K562 (cell line): Measurements from ENCODE around the gene MMS19. TPM values are rescaled to one million over a fixed set of nuclear protein-coding genes. Genes with fewer than 3 reads are reported as not detected.

Source experiments
- ATAC-seq: fragments of 200-7000 bp; cut with Tn5 transposase; 3 replicates; pipeline ENCODE4 v1.9.1; 2020; ENCODE audit warnings: moderate library complexity
- BruUV-seq: library from RNA; stranded (reverse); fragments of 400-500 nt; replicated peaks from 2 replicates; lab custom pipeline; 2021; lab: Mats Ljungman, UMichigan
- CTCF ChIA-PET: fragments of 300-600 bp; formaldehyde crosslinking; extraction: SDS; loops from one replicate; lab custom pipeline; 2021; ENCODE audit warnings: low intra/inter-chr PET ratio; lab: Yijun Ruan, JAX
- POLR2A ChIA-PET: fragments of 300-600, 350-650 bp; sonication (Branson Sonifier 250); formaldehyde crosslinking; extraction: SDS; loops from one replicate; lab custom pipeline; 2021; ENCODE audit warnings: antibody characterized with exemption, inconsistent platforms; lab: Yijun Ruan, JAX
- DNase-seq, 4 experiments: peaks; one replicate each; pipeline versions ENCODE4 v3.0.0 to v3.0.0-alpha.2; 2011 to 2018; ENCODE audit warnings: low spot score in 3 of 4, mixed read lengths in 3 of 4; ENCODE audit errors: extremely low read depth in 1 of 4
- FAIRE-seq: peaks from 2 replicates; lab custom pipeline; 2011; peaks lifted over from hg19 to GRCh38; lab: Jason Lieb, UNC
- H2AFZ ChIP-seq: 2 replicates; pipeline ENCODE4 v1.6.0; 2011; ENCODE audit warnings: low read depth, low read length, control low read depth, inconsistent platforms
- H3K27ac ChIP-seq: fragments of 200-600 bp; 3 replicates; pipeline ENCODE4 v1.8.0; 2011; ENCODE audit warnings: low read depth, mild to moderate bottlenecking, control low read depth, inconsistent platforms, low read length, moderate library complexity, mixed read lengths; ENCODE audit errors: extremely low read depth
- H3K27me3 ChIP-seq, 2 experiments: fragments of 300-600 bp in 1 of 2; 2 replicates in 1 of 2; 3 replicates in 1 of 2; pipeline versions ENCODE4 v1.6.0 to v1.8.0; 2011; ENCODE audit warnings: inconsistent platforms in 2 of 2, low read length in 2 of 2, mild to moderate bottlenecking in 1 of 2, mixed read lengths in 1 of 2, moderate library complexity in 1 of 2; ENCODE audit not compliant: control insufficient read depth in 2 of 2, insufficient read depth in 2 of 2
- H3K36me3 ChIP-seq: fragments of 300-600 bp; 3 replicates; pipeline ENCODE4 v1.8.0; 2011; ENCODE audit warnings: mild to moderate bottlenecking, low read length, inconsistent platforms; ENCODE audit not compliant: control insufficient read depth, insufficient read depth
- H3K4me1 ChIP-seq, 2 experiments: fragments of 200-600 bp in 1 of 2; replicated peaks in 1 of 2; 2 replicates in 1 of 2; 3 replicates in 1 of 2; pipeline versions ENCODE4 v1.5.1 to v1.8.0; 2011; ENCODE audit warnings: inconsistent platforms in 2 of 2, low read length in 2 of 2, mild to moderate bottlenecking in 1 of 2, mixed read lengths in 1 of 2, moderate library complexity in 1 of 2; ENCODE audit not compliant: control insufficient read depth in 2 of 2, insufficient read depth in 2 of 2
- H3K4me2 ChIP-seq: 2 replicates; pipeline ENCODE4 v1.6.1; 2011; ENCODE audit warnings: low read length, control low read depth, inconsistent platforms, mixed read lengths; ENCODE audit not compliant: insufficient read depth
- H3K4me3 ChIP-seq: fragments of 200-600 bp; sonication (generic), shearing (Covaris generic); 2 replicates; pipeline ENCODE4 v1.5.1; 2016; ENCODE audit warnings: control low read depth, inconsistent platforms
- H3K79me2 ChIP-seq: fragments of 200-600 bp; 3 replicates; pipeline ENCODE4 v1.8.0; 2011; ENCODE audit warnings: low read length, inconsistent platforms; ENCODE audit not compliant: control insufficient read depth, insufficient read depth
- H3K9ac ChIP-seq, 2 experiments: 2 replicates each; pipeline versions ENCODE4 v1.6.0 to v1.6.1; 2011; ENCODE audit warnings: low read depth in 2 of 2, low read length in 2 of 2, control low read depth in 1 of 2, inconsistent platforms in 1 of 2, mild to moderate bottlenecking in 1 of 2, mixed read lengths in 1 of 2; ENCODE audit not compliant: insufficient read depth in 1 of 2
- H3K9me1 ChIP-seq: one replicate; pipeline ENCODE4 v1.6.0; 2011; ENCODE audit warnings: inconsistent platforms, mild to moderate bottlenecking, low read length, moderate library complexity; ENCODE audit not compliant: control insufficient read depth, insufficient read depth
- H3K9me3 ChIP-seq: replicated peaks from 2 replicates; pipeline ENCODE4 v1.5.1; 2011; ENCODE audit warnings: low read depth, low read length, inconsistent platforms; ENCODE audit not compliant: control insufficient read depth, insufficient read depth
- H4K20me1 ChIP-seq: replicated peaks from 2 replicates; pipeline ENCODE4 v1.6.1; 2011; ENCODE audit warnings: low read length, inconsistent platforms, mixed read lengths; ENCODE audit not compliant: control insufficient read depth, insufficient read depth
- CEBPG ChIP-seq, 3 experiments: fragments of 200-800 bp in 1 of 3; sonication (Bioruptor generic) in 1 of 3; sonication (generic) in 1 of 3; formaldehyde crosslinking in 1 of 3; IDR thresholded peaks in 2 of 3; conservative IDR thresholded peaks in 1 of 3; 2 replicates each; pipeline versions ENCODE4 v1.6.1 to v1.8.0; 2016 to 2022; ENCODE audit warnings: missing compliant biosample characterization in 2 of 3, missing genetic modification characterization in 2 of 3, mild to moderate bottlenecking in 1 of 3, missing genetic modification reagents in 1 of 3
- CTBP1 ChIP-seq: fragments of 450-650 bp; IDR thresholded peaks from 2 replicates; pipeline ENCODE4 v1.6.1; 2016; ENCODE audit warnings: borderline replicate concordance
- EZH2 ChIP-seq: IDR thresholded peaks from 2 replicates; pipeline ENCODE4 v1.6.1; 2012; ENCODE audit warnings: low read depth, mild to moderate bottlenecking, inconsistent platforms, low read length, borderline replicate concordance
- GTF2A2 ChIP-seq: IDR thresholded peaks from 2 replicates; pipeline ENCODE4 v1.6.1; 2016; ENCODE audit warnings: mild to moderate bottlenecking, missing genetic modification characterization, missing compliant biosample characterization
- NFIX ChIP-seq: fragments of 250-450 bp; sonication (Bioruptor Pico); IDR thresholded peaks from 2 replicates; pipeline ENCODE4 v1.4.0; 2020; ENCODE audit warnings: low read depth, mild to moderate bottlenecking, moderate library complexity
- SMARCA4 ChIP-seq: fragments of 450-650 bp; IDR thresholded peaks from 2 replicates; pipeline ENCODE4 v1.6.1; 2016
- ZNF217 ChIP-seq: sonication (generic); formaldehyde crosslinking; IDR thresholded peaks from 2 replicates; pipeline ENCODE4 v1.8.0; 2022; ENCODE audit warnings: mild to moderate bottlenecking, missing genetic modification reagents
- ZNF239 ChIP-seq: fragments of 250-450 bp; sonication (Bioruptor Pico); IDR thresholded peaks from 2 replicates; pipeline ENCODE4 v1.4.0; 2020; ENCODE audit warnings: mild to moderate bottlenecking
- ZNF668 ChIP-seq: fragments of 250-450 bp; sonication (Bioruptor Pico); IDR thresholded peaks from 2 replicates; pipeline ENCODE4 v1.8.0; 2022; ENCODE audit warnings: mild to moderate bottlenecking, inconsistent platforms
- WGBS: fragments of 100-300 bp; shearing (Covaris generic); methylation state at CpG from one replicate; pipeline ENCODE4 v1.1.6; 2016; ENCODE audit warnings: low coverage, mixed read lengths; ENCODE audit not compliant: insufficient coverage; ENCODE audit errors: missing lambda C conversion rate; 5-methylcytosine and 5-hydroxymethylcytosine counted together
- in situ Hi-C: fragments of 300-500 bp; cut with MboI; formaldehyde crosslinking; loops from 4 replicates; pipeline ENCODE4 v1.15.0; 2018; ENCODE audit warnings: inconsistent platforms, mixed read lengths
- intact Hi-C: fragments of 100-400 bp; cut with micrococcal nuclease; formaldehyde crosslinking; loops from 2 replicates; pipeline ENCODE4 v1.14.2; 2022
- polyA plus RNA-seq, 8 experiments: library from polyadenylated mRNA; depleted of rRNA in 4 of 8; stranded (reverse) in 5 of 8; unstranded in 3 of 8; fragments of >200 nt; fragmentation: Nextera tagmentation in 2 of 8; fragmentation: Illumina TruSeq in 1 of 8; extraction: Ambion mirVana in 2 of 8; extraction: Trizol in 1 of 8; gene quantifications; 2 replicates each; pipeline versions ENCODE4 v1.2.1 to v1.2.3, GENCODE V29; 2011 to 2014; ENCODE audit warnings: inconsistent platforms in 1 of 8, missing spikeins in 1 of 8
- total RNA-seq, 7 experiments: library from RNA; depleted of rRNA in 6 of 7; stranded (reverse); fragments of >200 nt in 6 of 7; fragmentation: Illumina TruSeq in 2 of 7; extraction: Trizol in 2 of 7; gene quantifications; 2 replicates each; pipeline versions ENCODE4 v1.2.1 to v1.2.3, GENCODE V29; 2011 to 2021; ENCODE audit warnings: low replicate concordance in 1 of 7
- TF ChIP-seq, protein P1 (sequence below): fragments of 200-800 bp; sonication (Bioruptor generic); IDR thresholded peaks from 2 replicates; pipeline ENCODE4 v1.6.1; 2017; ENCODE audit warnings: missing genetic modification characterization, missing compliant biosample characterization

MMS19 gene
- total and polyA plus RNA-seq, 9 of the 15 experiments (the other 6 are each of a cell fraction or from before 2014, with no cell fraction given): 40.1 to 110 (median 62.9) TPM

- TF ChIP-seq CEBPG (CRISPR knock-in tag; IDR thresholded peaks at IDR 0.05) (peak; percentile 68; the same call in 1 of the 2 replicates), CEBPG (tag; conservative IDR thresholded peaks at IDR 0.05 in 1 of 2, IDR thresholded peaks at IDR 0.05 in 1 of 2) (peak; percentile 32 to 81; a peak in 3 of 4 replicates)
Observed at GRCh38 chr10:97463363-97464132, 34.7 kb downstream of the MMS19 start (continued).

GRCh38 chr10:97462309-97462708 is 35.9 kb downstream of the MMS19 start:
- POLR2A ChIA-PET: interaction anchor here (0.6 kb wide), 1 partner anchor 381 kb away, joined by 3 read pairs; no protein-coding TSS in a partner anchor

More at GRCh38 chr10:97462309-97462708, 35.9 kb downstream of the MMS19 start:
- H2AFZ ChIP-seq: no peak overlapping the region
- TF ChIP-seq, protein P1, sequence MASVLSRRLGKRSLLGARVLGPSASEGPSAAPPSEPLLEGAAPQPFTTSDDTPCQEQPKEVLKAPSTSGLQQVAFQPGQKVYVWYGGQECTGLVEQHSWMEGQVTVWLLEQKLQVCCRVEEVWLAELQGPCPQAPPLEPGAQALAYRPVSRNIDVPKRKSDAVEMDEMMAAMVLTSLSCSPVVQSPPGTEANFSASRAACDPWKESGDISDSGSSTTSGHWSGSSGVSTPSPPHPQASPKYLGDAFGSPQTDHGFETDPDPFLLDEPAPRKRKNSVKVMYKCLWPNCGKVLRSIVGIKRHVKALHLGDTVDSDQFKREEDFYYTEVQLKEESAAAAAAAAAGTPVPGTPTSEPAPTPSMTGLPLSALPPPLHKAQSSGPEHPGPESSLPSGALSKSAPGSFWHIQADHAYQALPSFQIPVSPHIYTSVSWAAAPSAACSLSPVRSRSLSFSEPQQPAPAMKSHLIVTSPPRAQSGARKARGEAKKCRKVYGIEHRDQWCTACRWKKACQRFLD (CRISPR knock-in tag): no peak
- TF ChIP-seq NFIX: no peak
- TF ChIP-seq EZH2: no peak
- no peak for TF ChIP-seq CTBP1
- TF ChIP-seq ZNF239 (CRISPR knock-in tag): no peak
- no peak for TF ChIP-seq GTF2A2 (tag)
- TF ChIP-seq ZNF668: no peak
- no peak for TF ChIP-seq ZNF217 (CRISPR knock-in tag)
- no peak for TF ChIP-seq SMARCA4
- ATAC-seq: no peak
- in situ Hi-C loops (loop anchor here (5.0 kb wide), 1 partner anchor 150 kb away; no protein-coding TSS in a partner anchor), intact Hi-C loops (loop anchor here (5.0 kb wide), 1 partner anchor 90 kb away; no protein-coding TSS in a partner anchor)
- 87% methylated on average over 2 of the region's 2 CpGs for WGBS
- no peak overlapping the region for H3K4me3 ChIP-seq
- no peak overlapping the region for H3K9ac ChIP-seq
- peaks cover 85% of the 10 kb centered on the region for H3K36me3 ChIP-seq
- no peaks in the 10 kb centered on the region for H3K4me1 ChIP-seq
- H3K27me3 ChIP-seq: no peaks in the 10 kb centered on the region
- CTCF ChIA-PET: no interaction called here
- H3K4me2 ChIP-seq: no peak overlapping the region
- no peak overlapping the region for H3K27ac ChIP-seq
- no peak for DNase-seq
- no peaks in the 10 kb centered on the region for H3K9me1 ChIP-seq
- H4K20me1 ChIP-seq: no peaks in the 10 kb centered on the region
- no peaks in the 10 kb centered on the region for H3K9me3 ChIP-seq
- BruUV-seq: no TSS peak
- no peak for FAIRE-seq
- H3K79me2 ChIP-seq: no peaks in the 10 kb centered on the region
